ENCODE measurements around the gene HEPACAM2.

HEPACAM2 gene

DNA sequence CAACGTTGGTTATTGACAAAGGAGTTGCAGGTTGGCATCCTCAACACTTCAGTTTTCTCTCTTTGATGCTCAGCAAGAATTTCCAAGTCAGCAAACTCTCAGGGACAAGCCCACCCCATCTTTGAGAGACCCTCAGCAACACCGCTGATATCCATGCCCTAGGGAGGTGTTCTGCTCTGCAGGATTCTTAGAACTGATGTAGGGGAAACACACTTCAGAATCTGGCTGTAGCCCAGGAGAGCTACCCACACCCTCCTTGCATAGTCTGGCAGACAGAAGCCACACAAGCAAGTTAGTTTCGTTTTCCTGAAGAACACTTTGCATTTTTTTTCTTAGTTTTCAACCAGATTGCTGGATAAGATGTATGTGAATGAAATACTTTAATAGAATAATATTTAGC, 78.9 kb downstream of the HEPACAM2 start:
- DNase-seq (ENCODE audit: low read depth) = no peak

DNA sequence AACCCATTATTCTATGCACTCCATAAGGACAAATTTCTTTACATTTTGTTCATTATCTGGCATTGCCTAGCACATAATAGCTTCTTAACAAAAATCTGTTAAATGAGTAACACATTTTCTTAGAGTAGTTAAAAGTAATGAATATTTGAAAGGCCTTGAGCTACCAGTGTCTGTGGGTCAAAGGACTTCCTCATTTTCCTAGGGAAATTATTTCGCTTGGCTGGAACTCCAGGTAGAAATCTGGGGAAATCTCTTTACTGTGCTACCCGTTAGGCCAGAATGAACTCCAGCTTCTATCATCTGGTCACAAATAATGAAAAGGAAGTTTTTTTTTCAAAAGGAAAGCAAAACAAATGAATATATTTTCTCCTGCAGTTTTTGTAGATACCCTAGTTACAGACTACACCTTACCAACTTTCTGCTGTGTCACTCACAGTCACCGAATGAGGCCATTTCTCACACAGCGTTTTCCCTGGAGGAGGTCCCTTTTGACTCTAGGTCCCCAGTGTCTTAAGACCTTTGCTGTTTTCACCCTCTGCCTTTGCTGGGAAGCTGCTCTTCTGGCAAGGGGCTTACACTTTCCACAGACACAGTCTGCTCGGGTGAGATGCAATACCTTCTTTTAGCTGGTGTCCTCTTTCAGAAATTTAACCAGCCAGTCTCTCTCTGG, 79.7 kb downstream of the HEPACAM2 start:
- DNase-seq (ENCODE audit: low read depth) = no peak

DNA sequence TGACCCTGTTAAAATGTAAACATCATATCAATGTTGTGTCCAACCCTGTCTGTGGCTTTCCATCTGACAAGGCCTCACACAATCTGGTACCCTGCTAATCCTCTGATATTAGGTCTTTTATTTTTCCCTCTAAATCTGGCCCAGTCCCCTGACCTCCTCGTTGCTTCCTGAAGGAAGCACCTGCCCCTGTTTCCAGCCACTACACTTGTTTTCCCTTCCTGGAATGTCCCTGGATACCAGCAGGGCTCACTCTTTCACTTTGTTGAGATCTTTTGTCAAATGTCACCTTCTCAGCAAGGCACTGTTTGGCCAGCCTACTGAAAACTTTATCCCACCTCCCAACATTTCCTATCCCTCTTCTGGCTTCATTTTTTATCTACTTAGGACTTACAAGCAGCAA, 80.2 kb downstream of the HEPACAM2 start:
- no peak for DNase-seq (ENCODE audit: low read depth)

DNA sequence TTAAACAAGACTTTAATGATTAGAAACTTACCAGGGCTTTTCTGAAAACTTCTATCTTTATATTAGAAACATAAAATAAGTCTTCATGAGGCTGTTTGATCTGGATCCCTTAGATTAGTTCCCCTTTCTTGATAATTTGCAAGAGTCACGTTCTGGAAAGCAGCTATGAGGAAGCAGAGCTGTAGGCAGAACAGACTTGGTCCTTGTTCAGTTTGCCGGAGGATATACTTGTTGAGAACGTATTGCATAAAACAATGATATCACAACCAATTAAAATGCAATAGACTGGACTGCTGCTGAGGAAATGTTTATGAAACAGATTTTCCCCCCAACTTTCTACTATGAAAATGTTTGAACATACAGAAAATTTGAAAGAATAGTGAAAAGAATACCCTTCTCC, 80.9 kb downstream of the HEPACAM2 start:
- DNase-seq (ENCODE audit: low read depth) = no peak

DNA sequence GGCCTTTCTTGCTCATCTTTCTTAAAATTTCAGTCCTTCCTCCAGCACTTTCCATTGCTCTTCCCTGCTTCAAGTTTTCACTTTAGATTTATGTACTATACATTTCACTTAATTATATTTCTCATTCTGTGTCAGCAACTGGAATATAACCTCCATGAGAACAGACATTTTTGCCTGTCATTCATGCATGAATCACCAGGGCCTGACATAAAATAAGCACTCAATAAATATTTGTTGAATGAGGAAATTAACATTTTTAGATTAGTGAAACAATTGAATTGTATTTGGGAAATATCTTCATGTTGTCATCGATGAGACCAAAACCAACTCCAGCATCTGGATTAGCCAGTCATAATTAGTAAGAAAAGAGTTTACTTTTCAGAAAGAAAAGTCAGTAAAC, 84.1 kb downstream of the HEPACAM2 start:
- no peak for DNase-seq (ENCODE audit: low read depth)

DNA sequence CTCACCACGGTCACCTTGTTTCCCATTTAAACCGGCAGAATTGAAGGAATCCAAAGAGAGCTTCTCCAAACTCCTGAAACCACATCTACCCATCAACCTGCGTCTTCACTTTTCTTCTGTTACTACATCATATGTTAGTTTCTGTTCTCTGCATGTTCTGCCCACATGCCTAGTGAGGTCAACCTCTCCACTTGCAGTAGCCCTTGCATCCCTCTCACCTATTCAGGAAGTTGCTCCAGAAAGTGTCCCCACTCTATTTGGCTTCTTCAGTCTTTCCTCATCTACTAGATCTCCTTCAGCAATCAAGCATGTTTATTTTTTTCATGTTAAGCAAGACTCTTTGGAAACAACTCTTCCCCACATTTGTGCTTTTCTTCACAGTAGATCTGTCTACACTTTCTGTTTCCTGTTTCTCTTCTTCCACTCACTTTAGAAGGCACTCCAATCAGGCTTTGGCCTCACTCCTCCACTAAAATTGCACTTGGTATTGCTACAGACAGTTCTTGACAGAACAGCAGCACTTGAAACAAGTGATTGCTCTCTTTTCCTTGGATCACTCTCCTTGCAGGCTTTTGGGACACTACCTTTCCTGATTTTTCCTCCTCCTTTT, 85.6 kb downstream of the HEPACAM2 start:
- DNase-seq (ENCODE audit: low read depth) = no peak

DNA sequence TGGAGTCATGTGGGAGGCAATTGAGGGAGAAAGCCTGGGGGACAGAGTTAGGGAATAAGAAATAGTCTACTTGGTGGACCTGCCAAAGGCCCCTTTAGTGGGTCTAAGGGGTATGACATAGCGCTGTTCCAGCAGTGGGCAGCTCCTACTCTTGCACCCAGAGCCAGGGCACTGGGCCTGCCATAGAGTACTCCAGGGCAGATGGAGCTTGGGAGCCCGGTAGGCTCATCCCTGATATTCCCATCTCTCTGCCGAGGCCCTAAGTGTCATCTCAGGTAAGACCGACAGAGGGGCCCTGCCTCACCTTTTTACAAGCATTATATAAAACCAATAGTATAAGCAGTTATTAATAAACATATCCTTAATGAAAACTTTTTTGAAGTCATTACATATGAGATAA, 87.7 kb downstream of the HEPACAM2 start:
- DNase-seq (ENCODE audit: low read depth) = no peak

Data from activated T-helper 9 cell treated with anti-CD3 and anti-CD28 coated beads, Interleukin-2, amount 50 U/mL, for 16 hours (primary cell).